NCI-H2227 (cell line): ENCODE measurements around the gene TREX2.

ENCODE experiments used
- DNase-seq: peaks from one replicate; lab custom pipeline; 2025; ENCODE audit not compliant: unreplicated experiment; lab: John Stamatoyannopoulos, UW

TREX2 gene

DNA sequence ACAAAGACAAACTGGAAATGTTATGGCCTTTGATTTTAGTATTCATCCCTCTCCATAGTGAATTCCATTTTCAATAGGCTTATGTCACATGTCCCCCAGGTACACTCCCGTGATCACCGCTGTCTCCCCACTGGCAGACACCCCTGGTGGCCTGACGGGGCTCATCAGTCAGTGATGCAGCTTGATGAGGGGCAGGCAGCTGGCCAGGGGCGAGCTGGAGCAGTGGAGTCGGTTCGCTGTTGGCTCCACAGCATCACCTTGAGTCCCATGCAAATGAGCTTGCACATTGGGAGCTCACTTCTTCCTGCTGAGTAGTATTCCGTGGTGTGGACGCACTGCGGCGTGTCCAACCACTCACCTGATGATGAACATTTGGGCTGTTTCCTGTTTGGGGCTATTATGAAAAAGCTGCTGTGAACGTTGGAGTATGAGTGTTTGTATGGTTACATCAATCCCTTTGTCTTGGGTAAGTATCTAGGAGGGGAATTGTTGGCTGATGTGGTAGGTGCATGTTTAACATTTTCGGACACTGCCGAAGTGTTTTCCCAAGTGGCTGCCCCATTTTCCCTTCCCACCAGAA is 5.2 kb downstream of the TREX2 start:
- no peak for DNase-seq

DNA sequence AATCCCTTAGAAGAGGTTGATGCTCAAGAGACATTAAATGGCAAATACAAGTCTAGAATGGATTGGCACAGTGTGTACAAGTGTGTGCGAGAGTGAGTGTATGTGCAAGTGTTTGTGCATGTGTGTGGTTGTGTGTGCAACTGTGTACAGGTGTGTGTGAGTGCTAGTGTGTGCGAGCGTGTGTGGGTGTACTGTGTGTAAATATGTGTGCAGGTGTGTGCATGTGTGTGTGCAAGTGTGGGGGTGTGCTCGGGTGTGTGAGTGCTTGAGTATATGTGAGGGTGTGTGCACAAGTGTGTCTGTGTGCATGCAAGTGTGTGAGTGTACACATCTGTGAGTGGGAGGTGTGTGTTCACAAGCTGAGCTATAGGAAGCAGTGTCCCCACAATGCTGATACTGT is 5.9 kb downstream of the TREX2 start:
- DNase-seq = no peak

DNA sequence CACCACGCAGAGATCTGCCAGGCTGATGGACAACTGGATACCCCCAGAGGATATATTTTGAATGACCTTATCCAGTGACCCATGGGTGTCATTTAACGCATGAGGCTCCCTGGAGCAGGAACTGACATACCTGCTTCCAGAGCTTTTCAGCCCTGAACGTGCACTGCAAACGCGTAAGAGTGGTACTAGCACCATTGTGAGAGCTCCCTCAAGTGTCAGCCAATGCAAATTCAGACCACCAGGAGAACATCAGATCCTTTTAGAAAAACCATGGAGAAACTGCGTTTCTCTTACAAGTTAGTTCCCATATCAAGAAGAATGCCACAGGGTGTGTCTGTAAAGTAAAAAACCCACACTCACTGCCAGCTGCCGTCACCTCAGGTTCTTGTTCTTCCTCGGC is 7.3 kb downstream of the TREX2 start:
- DNase-seq = peak; percentile 34

DNA sequence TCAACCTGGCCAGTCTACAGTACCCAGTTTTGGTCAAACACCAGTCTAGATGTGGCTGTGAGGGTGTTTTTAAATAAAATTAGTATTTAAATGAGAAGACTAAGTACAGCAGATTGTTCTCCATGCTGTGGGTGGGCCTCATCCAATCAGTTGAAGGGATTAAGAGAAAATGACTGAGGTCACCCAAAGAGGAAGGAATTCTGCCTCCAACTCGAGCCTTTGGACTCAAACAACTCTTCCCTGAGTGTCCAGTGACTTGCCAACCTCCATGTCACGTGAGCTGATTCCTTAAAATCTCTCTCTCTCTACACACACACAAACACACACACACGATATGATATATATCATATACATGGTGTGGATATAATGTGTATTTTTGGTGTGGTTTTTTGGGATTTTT is 10.0 kb downstream of the TREX2 start:
- no peak for DNase-seq

DNA sequence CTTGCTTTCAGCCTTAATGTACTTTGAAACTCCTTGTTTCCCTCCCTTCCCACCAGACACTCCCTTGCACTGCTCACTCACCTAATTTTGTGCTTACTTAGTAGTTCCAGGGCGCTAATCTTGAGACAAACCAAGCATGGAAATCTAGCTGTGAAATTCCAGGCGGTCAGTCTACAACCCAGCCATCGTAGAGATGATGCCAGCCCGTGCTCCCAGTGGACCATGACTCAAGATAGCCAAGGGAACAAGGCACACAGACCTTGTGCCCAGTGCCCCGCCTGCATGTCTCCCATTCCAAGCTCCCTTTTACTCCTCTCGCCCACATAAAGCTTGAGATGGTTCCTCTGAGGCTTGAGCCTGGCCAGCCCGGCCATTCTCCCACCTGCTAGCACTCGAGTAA is 11.1 kb downstream of the TREX2 start:
- no peak for DNase-seq

DNA sequence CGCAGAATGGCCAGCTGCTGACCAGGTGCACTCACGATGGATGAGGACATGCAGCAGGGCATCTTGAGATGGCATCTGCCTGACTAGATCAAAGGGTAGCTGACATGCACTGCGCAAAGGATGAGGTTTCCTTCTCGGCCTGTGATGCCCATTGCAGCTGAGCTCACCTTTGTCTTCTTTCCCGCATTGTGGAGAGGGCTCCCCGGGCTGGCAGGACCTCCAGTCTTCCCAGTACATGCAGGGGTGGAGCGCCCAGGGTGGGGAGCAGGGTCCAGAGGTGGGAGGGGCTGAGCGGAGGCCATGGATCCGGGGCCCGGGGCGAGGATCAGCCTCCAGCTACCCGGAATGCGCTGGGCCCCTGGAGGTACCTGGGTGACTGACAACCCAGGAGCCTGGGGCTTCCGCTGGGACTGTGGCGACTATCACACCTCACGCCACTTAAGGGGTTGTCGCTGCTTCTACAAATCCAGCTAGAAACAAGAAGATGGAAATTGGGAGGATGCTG is 12.0 kb downstream of the TREX2 start:
- no peak for DNase-seq

DNA sequence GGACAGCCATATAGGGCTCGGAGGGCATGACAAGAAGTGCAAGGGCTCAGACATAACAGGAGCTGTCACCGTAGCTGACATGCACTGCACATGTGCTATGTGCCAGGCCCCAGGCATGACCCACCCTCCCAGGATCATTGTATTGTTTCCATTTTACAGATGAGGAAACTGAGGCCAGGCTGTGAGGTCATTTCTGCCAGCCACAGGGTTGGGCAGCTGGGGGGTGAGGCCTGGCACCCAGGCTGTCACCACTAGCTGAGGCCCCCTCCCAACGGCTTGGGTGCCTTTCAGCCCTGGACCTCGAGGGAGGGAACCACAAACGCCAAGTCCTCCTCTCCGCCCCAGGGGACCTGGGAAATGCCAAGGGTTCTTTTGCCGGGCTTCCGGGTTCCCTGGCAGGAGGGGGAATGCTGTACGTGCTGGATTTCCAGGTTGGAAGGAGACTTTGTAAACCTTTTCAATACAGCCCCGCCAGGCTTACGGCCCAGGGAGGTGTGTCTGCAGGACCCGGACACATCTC is 12.6 kb downstream of the TREX2 start:
- no peak for DNase-seq

DNA sequence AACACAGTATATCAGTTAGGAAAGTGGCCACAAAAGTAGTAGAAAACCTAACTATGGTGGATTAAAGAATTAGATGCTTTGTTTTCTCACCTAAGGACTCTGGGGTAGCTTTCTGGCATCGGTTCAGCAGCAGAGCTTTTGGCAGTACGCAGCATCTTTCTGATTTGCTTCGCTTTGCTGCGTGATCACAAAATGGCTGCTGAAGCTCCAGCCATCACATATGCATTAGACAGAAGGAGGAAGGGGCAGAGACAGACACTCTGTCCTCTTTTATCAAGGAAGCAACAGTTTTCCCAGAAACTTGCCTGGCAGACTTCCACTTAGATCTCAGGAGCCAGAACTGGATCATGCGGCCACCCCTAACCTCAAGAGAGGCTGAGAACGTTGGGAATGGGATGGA is 15.1 kb downstream of the TREX2 start:
- DNase-seq = no peak

DNA sequence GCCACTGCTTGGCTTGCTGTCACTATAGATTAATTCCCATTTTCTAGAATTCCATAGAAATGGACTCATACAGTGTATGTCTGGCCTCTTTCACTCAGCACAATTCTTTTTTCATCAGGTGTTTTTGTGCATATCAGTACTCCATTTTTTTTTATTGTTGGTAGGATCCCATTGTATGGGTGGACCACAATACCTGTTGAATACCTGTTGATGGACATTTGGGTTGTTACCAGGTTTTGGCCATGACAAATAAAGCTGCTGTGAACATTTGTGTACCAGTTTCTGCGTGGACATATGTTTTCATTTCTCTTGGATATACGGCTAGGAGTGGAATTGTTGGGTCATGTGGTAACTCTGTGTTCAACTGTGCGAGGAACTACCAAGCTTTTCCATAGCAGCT is 19.7 kb downstream of the TREX2 start:
- DNase-seq = no peak

DNA sequence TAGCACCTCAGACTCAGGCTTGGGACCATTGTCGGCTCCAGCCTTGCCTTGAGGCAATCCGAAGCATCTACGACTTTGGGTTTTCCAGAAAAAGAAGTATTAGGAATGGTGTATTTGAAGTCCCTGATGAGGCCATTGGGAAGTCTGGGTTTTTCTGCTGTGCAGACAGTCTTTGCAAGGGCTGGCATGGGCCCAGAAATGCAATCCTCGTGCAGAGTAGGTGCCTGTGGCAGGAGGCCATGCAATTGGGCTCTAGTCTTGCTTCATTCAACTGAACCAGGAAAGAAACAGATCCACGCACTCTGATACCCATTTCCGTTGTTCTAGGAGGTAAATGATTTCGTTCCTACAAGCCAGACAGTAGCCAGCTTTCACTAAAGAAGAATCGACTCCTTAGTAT is 22.2 kb downstream of the TREX2 start:
- DNase-seq = no peak

DNA sequence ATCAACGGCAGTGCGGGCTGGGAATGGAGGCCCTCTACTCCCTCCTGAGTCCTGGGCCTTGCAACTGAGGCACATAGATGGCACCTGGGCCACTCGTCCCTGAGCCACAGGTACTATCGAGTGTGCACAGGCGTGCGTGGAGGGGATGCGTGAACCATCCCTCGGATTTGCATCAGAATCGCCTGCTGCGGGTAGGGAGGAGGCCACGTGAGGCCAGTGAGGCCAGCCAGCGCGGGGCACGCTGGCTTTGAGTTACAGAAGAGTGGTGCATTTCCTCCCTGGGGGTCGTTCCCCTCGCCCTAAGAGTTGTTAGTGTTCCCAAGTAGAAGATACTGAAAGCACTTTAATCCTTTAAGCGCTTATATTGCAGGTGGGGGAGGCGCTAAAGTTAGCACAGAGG is 24.0 kb downstream of the TREX2 start:
- DNase-seq = no peak

DNA sequence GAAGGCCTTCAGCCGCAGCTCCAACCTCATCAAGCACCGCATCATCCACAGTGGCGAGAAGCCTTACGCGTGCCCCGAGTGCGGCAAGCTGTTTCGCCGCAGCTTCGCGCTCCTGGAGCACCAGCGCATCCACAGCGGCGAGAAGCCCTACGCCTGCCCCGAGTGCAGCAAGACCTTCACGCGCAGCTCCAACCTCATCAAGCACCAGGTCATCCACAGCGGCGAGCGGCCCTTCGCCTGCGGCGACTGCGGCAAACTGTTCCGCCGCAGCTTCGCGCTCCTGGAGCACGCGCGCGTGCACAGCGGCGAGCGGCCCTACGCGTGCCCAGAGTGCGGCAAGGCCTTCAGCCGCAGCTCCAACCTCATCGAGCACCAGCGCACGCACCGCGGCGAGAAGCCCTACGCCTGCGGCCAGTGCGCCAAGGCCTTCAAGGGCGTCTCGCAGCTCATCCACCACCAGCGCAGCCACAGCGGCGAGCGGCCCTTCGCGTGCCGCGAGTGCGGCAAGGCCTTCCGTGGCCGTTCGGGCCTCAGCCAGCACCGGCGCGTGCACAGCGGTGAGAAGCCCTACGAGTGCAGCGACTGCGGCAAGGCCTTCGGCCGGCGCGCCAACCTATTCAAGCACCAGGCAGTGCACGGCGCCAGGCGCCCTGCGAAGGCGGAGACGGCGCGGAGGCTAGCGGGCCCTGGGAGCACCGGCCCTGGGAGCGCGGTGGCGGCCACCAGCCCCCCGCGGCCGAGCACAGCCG is 24.8 kb downstream of the TREX2 start:
- no peak for DNase-seq

DNA sequence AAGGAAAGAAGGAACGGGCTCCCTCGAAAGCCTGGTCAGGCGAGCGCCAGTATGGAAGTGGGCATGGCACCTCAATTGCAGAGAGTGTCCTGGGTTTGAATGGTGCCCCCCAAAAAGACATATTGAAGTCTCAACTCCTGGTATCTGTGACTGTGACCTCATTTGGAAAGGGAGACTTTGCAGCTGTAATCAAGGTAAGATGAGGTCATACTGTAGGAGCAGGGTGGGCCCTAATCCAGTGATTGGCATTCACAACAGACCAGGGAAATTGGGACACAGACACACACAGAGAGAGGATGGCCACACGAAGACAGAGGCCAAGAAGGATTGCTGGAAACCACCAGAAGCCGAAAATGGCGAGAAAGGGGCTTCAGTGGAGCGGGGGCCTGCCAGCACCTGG is 28.2 kb downstream of the TREX2 start:
- DNase-seq = no peak

DNA sequence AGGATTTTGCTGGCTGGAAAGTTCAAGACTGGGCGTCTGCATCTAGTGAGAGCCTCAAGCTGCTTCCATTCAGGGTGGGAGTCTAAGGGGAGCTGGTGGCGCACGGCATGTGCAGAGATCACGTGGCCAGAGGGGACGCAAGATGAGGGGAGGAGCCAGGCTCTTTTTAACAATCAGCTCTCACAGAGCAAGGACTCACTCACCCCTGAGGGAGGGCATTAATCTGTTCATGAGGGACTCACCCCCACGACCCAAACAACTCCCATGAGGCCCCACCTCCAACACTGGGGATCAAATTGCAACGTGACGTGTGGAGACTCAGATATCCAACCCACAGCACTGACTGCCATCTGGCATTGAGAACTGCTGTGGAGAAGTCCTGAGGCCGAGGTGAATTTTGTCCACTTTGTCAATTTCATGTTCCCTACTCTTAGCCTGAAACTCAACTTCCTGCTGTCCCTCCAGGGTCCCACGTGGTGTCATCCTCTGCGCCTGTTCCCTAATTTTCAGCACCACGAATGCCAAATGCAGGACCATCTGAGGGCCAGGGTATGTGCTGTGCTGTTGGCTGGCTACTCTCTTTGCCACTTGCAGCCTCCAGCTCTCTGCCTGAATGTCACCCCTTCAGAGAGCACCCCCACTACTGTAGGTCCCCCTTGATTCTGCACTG is 28.9 kb downstream of the TREX2 start:
- DNase-seq = no peak

DNA sequence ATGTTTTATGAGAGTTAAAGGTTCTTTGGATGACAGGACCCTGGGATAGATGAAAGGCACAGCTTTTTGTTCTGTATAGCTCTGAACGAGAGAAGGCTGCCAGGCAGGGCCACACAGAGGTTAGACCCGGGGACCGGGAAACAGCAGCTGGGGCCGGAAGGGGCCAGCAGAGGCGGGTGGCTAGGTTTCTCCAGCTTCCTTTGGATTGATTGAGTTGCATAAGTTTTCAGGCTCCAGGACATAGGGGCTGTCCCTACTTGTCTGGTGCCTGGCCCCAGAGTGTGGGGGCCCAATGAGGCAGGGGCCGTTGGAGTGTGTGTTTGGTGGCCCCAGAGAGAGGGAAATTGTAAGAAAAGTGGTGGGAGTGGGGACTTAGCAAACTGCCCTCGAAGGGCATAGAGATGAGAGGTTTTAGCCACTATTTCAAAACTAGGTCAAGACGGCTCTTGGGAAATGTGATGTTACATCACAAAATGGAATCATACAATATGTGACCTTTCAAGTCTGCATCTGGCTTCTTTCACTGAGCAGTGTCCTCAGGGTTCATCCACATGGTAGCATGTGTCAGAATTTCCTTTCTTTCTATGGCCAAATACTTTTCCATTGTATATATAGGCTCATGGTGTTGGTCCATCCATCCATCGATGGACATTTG is 30.9 kb downstream of the TREX2 start:
- DNase-seq = no peak

DNA sequence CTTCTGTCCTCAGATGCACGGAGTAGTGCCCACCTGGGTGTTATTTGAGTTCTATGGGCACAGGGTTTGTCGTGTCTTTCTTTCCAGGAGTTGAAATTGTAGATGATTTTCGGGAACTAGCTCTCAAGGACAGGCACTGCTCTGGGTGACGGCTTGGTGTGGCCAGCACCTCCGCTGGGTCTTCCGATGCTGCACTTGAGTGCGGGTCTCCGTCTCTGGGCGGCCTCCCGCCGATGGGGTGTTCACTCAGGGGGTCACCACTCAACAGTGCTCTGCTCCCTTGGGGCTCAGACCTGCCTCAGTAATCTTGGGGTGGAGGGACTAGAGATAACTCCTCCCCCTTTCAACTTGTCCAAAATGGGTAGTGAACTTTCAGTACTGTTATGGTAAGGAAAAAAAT is 32.1 kb downstream of the TREX2 start:
- no peak for DNase-seq

DNA sequence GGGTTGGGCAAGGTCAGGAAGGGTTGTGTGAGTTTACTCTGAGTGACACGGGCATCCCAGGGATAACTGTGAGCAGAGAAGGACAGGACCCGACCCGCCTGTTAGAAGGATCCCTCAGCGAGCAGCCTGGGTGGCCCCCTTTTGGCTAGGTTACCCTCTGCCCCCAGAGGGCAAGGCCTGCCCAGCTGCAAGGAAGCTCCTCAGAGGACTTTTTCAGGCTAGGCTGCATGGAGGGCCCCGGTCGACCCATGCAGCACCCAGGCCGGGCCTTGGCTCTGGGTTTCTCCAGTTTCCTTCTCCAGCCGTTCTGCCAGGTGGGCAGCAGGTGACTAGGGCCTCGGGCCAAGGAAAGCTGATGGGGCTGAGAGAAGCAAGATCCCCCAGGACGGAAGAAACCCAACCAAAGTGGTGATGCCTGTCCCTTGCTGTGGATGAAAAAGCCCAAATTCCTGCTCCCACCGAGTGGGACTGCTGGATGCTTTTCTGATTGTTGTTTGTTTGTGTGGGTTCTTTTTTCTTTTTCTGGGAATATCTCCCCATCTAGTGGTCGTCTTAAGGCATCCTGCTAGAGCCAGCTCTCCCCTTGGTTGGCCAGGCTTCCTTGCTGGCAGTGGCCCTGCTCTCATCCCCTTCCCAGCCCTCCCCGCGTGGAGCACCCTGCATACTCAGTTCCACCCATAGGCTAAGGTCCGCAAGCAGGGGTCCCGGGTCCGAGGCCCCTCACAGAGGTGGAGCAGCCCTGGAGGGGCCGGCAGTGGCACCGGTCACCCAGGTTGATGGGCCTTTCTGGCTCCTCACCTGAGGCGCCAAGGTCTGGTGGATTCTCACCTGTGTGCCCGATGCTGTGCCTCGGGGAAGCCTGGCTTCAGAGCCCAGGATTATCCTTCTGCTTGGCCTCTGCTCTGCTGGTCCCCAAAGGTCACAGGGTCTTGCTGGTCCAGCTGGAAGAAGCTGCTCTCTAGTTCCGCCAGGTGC is 32.8 kb downstream of the TREX2 start:
- peak; percentile 5 for DNase-seq

DNA sequence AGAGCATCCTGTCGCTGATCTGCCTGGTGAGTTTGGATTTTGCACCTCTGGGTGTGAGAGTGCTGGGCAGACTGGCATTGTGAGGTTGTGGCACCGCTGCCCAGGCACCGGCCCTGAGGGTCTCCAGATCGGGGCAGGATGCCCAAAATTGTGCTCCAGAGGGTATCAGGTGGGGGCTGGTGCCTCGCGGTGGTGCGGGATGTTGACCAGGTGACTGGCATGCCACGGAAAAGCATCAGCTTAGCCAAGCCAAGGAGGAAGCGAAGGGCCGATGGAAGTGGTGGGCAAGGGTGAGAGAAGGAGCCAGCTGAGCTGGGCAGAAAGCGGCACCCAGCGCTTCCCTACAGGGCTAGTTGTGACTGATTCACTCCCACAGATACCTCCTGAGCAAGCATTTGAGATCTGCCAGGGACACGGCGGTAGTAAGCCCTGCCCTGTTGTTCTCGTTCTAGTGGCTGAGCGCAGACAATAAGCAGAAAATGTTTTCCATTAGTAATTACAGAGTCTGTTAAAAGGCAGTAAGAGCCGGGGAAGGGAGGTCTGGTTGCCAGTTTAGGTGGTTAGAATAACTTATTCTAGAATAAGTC is 33.8 kb downstream of the TREX2 start:
- no peak for DNase-seq

DNA sequence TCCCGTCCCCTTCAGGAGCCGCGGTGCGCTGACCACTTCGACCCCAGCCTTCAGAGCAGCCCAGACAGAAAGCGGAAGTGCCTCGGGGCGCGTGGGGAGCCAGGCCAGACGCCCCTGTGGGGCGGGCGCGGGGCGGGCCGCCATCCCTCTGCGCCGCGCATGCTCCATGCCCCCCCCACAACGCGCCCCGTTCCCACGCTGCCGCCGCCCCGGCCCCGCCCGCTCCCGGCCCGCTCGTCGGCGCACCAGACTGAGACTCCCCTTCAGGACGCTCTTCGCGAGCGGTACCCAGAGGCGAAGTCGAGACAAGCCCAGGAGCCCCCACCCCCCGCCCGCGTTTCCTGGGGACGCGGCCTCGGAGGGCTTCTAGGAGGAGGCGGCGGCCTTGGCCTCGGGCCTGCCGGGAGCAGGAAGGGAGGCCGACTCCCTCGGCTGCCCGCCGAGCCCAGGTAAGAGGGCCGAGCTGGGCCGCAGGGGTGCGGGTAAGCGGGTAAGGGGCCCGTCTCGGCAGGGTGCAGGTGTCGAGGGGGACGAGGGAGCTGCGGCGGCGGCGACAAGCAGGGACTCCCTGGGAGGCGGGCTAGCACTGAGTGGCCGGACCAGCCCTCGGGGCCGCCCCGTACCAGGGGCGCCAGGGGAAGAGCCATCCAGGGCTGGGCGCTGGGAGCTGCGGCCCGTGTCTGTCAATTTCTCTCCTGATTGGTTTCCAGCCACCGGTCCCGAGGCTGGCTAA is 34.4 kb downstream of the TREX2 start, which contains the start of gene ZFP92:
ZFP92 (plus strand) TSS at position 218 of the 733 bp plus-strand sequence. CDS start 6,851 bp downstream, outside the sequence.
- DNase-seq = peak; percentile 20
